SJSA1 (cell line): Measurements from ENCODE around the gene ERP44. TPM values are rescaled to one million over a fixed set of nuclear protein-coding genes. Genes with fewer than 3 reads are reported as not detected.
"Not testable (repeated sequence)": the region's sequence is repeated elsewhere in the genome, so short reads cannot be mapped to it uniquely, and the experiment has no call there.

ENCODE experiments used
- DNase-seq, 2 experiments: peaks; one replicate each; pipeline ENCODE4 v3.0.0-alpha.2; 2015 to 2020; ENCODE audit warnings: low spot score in 2 of 2, low read depth in 1 of 2
- H3K27ac ChIP-seq: fragments of 250-450 bp; sonication (Bioruptor Pico); 2 replicates; pipeline ENCODE4 v1.5.1; 2020; ENCODE audit warnings: mild to moderate bottlenecking, moderate library complexity
- H3K27me3 ChIP-seq: fragments of 250-450 bp; sonication (Bioruptor Pico); replicated peaks from 2 replicates; pipeline ENCODE4 v1.5.1; 2020; ENCODE audit warnings: mild to moderate bottlenecking, moderate library complexity
- H3K36me3 ChIP-seq: fragments of 250-450 bp; sonication (Bioruptor Pico); 2 replicates; pipeline ENCODE4 v1.5.1; 2020; ENCODE audit warnings: mild to moderate bottlenecking
- H3K4me1 ChIP-seq: fragments of 250-450 bp; sonication (Bioruptor Pico); replicated peaks from 2 replicates; pipeline ENCODE4 v1.6.1; 2021; ENCODE audit warnings: mild to moderate bottlenecking
- H3K4me3 ChIP-seq: fragments of 250-450 bp; sonication (Bioruptor Pico); 2 replicates; pipeline ENCODE4 v1.5.1; 2020; ENCODE audit warnings: mild to moderate bottlenecking
- H3K9me3 ChIP-seq: fragments of 250-450 bp; sonication (Bioruptor Pico); replicated peaks from 2 replicates; pipeline ENCODE4 v1.5.1; 2020; ENCODE audit warnings: mild to moderate bottlenecking
- total RNA-seq: library from RNA; depleted of rRNA; stranded (reverse); fragments of >200 nt; shearing (Covaris generic); gene quantifications from 2 replicates; pipeline ENCODE4 v1.2.3, GENCODE V29; 2014

Gene ERP44
- total RNA-seq, 1 experiment from 2014 or later: 20.6 TPM

- no peak overlapping the region for H3K27ac ChIP-seq
- H3K4me1 ChIP-seq: peaks cover 5% of the 10 kb centered on the region; the same call in 1 of the 2 replicates
- H3K27me3 ChIP-seq: no peaks in the 10 kb centered on the region
- no peaks in the 10 kb centered on the region for H3K36me3 ChIP-seq
- no peak for DNase-seq
- no peaks in the 10 kb centered on the region for H3K9me3 ChIP-seq
- H3K4me3 ChIP-seq: no peak overlapping the region
These were observed 28.4 kb downstream of the ERP44 start for GRCh38 chr9:100070104-100071041.

- H3K27ac ChIP-seq: not testable (repeated sequence)
These were observed 29.7 kb downstream of the ERP44 start for GRCh38 chr9:100069068-100069467.

GRCh38 chr9:100067990-100068389 is 30.8 kb downstream of the ERP44 start:
- not testable (repeated sequence) for H3K27ac ChIP-seq, DNase-seq, H3K36me3 ChIP-seq, H3K4me1 ChIP-seq, H3K9me3 ChIP-seq, H3K4me3 ChIP-seq, H3K27me3 ChIP-seq

More at GRCh38 chr9:100069068-100069467, 29.7 kb downstream of the ERP44 start:
- not testable (repeated sequence) for H3K36me3 ChIP-seq, H3K27me3 ChIP-seq, H3K4me1 ChIP-seq, H3K9me3 ChIP-seq, DNase-seq, H3K4me3 ChIP-seq

GRCh38 chr9:100066539-100066938 is 32.3 kb downstream of the ERP44 start:
- no peak overlapping the region for H3K4me3 ChIP-seq
- peaks cover 9% of the 10 kb centered on the region; the same call in 1 of the 2 replicates for H3K4me1 ChIP-seq
- H3K27ac ChIP-seq: no peak overlapping the region
- DNase-seq: no peak
- no peaks in the 10 kb centered on the region for H3K36me3 ChIP-seq
- H3K9me3 ChIP-seq: no peaks in the 10 kb centered on the region
- H3K27me3 ChIP-seq: no peaks in the 10 kb centered on the region

- DNase-seq: no peak
- Histone ChIP-seq H3K9me3 (no peaks in the 10 kb centered on the region), H3K4me3 (no peak overlapping the region), H3K4me1 (peaks cover 9% of the 10 kb centered on the region; the same call in 1 of the 2 replicates), H3K27me3 (no peaks in the 10 kb centered on the region), H3K36me3 (no peaks in the 10 kb centered on the region), H3K27ac (no peak overlapping the region)
These were observed 33.8 kb downstream of the ERP44 start for GRCh38 chr9:100064872-100065581.

GRCh38 chr9:100063185-100063584 is 35.6 kb downstream of the ERP44 start:
- no peaks in the 10 kb centered on the region for H3K36me3 ChIP-seq
- peaks cover 9% of the 10 kb centered on the region; the same call in 1 of the 2 replicates for H3K4me1 ChIP-seq
- H3K27me3 ChIP-seq: no peaks in the 10 kb centered on the region
- H3K4me3 ChIP-seq: no peak overlapping the region
- no peak for DNase-seq
- no peak overlapping the region for H3K27ac ChIP-seq
- no peaks in the 10 kb centered on the region for H3K9me3 ChIP-seq

- H3K36me3 ChIP-seq, H3K27ac ChIP-seq, H3K27me3 ChIP-seq, DNase-seq, H3K4me3 ChIP-seq, H3K9me3 ChIP-seq, H3K4me1 ChIP-seq: not testable (repeated sequence)
These were observed 36.1 kb downstream of the ERP44 start for GRCh38 chr9:100062683-100063082.

GRCh38 chr9:100058699-100059579 is 39.9 kb downstream of the ERP44 start:
- H3K4me1 ChIP-seq: no peaks in the 10 kb centered on the region
- H3K4me3 ChIP-seq: no peak overlapping the region
- no peaks in the 10 kb centered on the region for H3K9me3 ChIP-seq
- H3K27ac ChIP-seq: no peak overlapping the region
- DNase-seq: no peak
- peaks cover 4% of the 10 kb centered on the region for H3K36me3 ChIP-seq
- no peaks in the 10 kb centered on the region for H3K27me3 ChIP-seq

GRCh38 chr9:100057624-100058023 is 41.2 kb downstream of the ERP44 start:
- Histone ChIP-seq H3K36me3 (peaks cover 4% of the 10 kb centered on the region), H3K9me3 (no peaks in the 10 kb centered on the region), H3K27ac (no peak overlapping the region), H3K4me1 (no peaks in the 10 kb centered on the region), H3K4me3 (no peak overlapping the region), H3K27me3 (no peaks in the 10 kb centered on the region)
- no peak for DNase-seq

- Histone ChIP-seq H3K4me1 (no peaks in the 10 kb centered on the region), H3K27ac (no peak overlapping the region), H3K36me3 (peaks cover 5% of the 10 kb centered on the region), H3K4me3 (no peak overlapping the region), H3K27me3 (no peaks in the 10 kb centered on the region), H3K9me3 (no peaks in the 10 kb centered on the region)
- no peak for DNase-seq
These were observed 42.2 kb downstream of the ERP44 start for GRCh38 chr9:100056561-100056960.

GRCh38 chr9:100052375-100052774 is 46.4 kb downstream of the ERP44 start:
- no peak for DNase-seq
- Histone ChIP-seq H3K4me3 (no peak overlapping the region), H3K27me3 (no peaks in the 10 kb centered on the region), H3K4me1 (no peaks in the 10 kb centered on the region), H3K9me3 (no peaks in the 10 kb centered on the region), H3K36me3 (peaks cover 11% of the 10 kb centered on the region), H3K27ac (no peak overlapping the region)

GRCh38 chr9:100049551-100049950 is 49.2 kb downstream of the ERP44 start:
- no peak overlapping the region for H3K4me3 ChIP-seq
- H3K36me3 ChIP-seq: peaks cover 7% of the 10 kb centered on the region
- DNase-seq: no peak
- H3K4me1 ChIP-seq: no peaks in the 10 kb centered on the region
- H3K27me3 ChIP-seq: no peaks in the 10 kb centered on the region
- H3K27ac ChIP-seq: no peak overlapping the region
- no peaks in the 10 kb centered on the region for H3K9me3 ChIP-seq

GRCh38 chr9:100038472-100038871 is 60.3 kb downstream of the ERP44 start:
- no peaks in the 10 kb centered on the region for H3K4me1 ChIP-seq
- DNase-seq: no peak
- H3K27ac ChIP-seq: no peak overlapping the region
- no peak overlapping the region for H3K4me3 ChIP-seq
- no peaks in the 10 kb centered on the region for H3K36me3 ChIP-seq
- no peaks in the 10 kb centered on the region for H3K27me3 ChIP-seq
- H3K9me3 ChIP-seq: no peaks in the 10 kb centered on the region; the same call in 1 of the 2 replicates
